Progenitor cell of endocrine pancreas (in vitro differentiated cells): ENCODE results near the gene RNF146. TPM values are rescaled to one million over a fixed set of nuclear protein-coding genes. Genes with fewer than 3 reads are reported as not detected.
A peak's percentile ranks its signal among the peaks of the same experiment; 100 is the strongest.
"Not testable (repeated sequence)": the region's sequence is repeated elsewhere in the genome, so short reads cannot be mapped to it uniquely, and the experiment has no call there.

Source experiments
- DNase-seq: peaks from one replicate; pipeline ENCODE4 v3.0.0; 2021; ENCODE audit warnings: low spot score; ENCODE audit not compliant: unreplicated experiment
- H3K27ac Mint-ChIP-seq: 2 replicates; pipeline ENCODE4 v1.8.0; 2021; ENCODE audit warnings: mild to moderate bottlenecking, moderate library complexity, mixed read lengths
- H3K27me3 Mint-ChIP-seq: 2 replicates; pipeline ENCODE4 v1.8.0; 2021; ENCODE audit warnings: mixed read lengths
- H3K36me3 Mint-ChIP-seq: 2 replicates; pipeline ENCODE4 v1.8.0; 2022; ENCODE audit warnings: mixed read lengths; ENCODE audit not compliant: insufficient read depth
- H3K4me1 Mint-ChIP-seq: 2 replicates; pipeline ENCODE4 v1.8.0; 2021; ENCODE audit warnings: low read depth, mixed read lengths
- H3K4me3 Mint-ChIP-seq: 2 replicates; pipeline ENCODE4 v1.8.0; 2021; ENCODE audit warnings: low read depth, mild to moderate bottlenecking, moderate library complexity, mixed read lengths
- H3K9me3 Mint-ChIP-seq: 2 replicates; pipeline ENCODE4 v1.8.0; 2021; ENCODE audit warnings: low read depth, mixed read lengths
- CTCF ChIP-seq: fragments of 200-600 bp; sonication (generic); IDR thresholded peaks from one replicate; pipeline ENCODE4 v1.5.0; 2021; ENCODE audit warnings: antibody characterized with exemption, mild to moderate bottlenecking; ENCODE audit not compliant: unreplicated experiment
- total RNA-seq: library from RNA; stranded (reverse); gene quantifications from 2 replicates; pipeline ENCODE4 v1.2.1, GENCODE V29; 2021

Gene RNF146
- total RNA-seq, 1 donor from 2014 or later, result 61.2 TPM

- Mint-ChIP-seq H3K36me3 (peaks cover 47% of the 10 kb centered on the region), H3K27ac (no peak overlapping the region), H3K4me3 (no peak overlapping the region), H3K4me1 (no peaks in the 10 kb centered on the region), H3K27me3 (no peaks in the 10 kb centered on the region), H3K9me3 (peaks cover 32% of the 10 kb centered on the region)
- no peak for TF ChIP-seq CTCF
- DNase-seq, result no peak
These were observed 39.1 kb downstream of the RNF146 start for GRCh38 chr6:127305741-127306140.

GRCh38 chr6:127317388-127318128 lies 50.9 kb downstream of the RNF146 start:
- H3K4me1 Mint-ChIP-seq, result peaks cover 6% of the 10 kb centered on the region
- no peak overlapping the region for H3K4me3 Mint-ChIP-seq
- no peaks in the 10 kb centered on the region for H3K27me3 Mint-ChIP-seq
- H3K27ac Mint-ChIP-seq, result no peak overlapping the region
- H3K36me3 Mint-ChIP-seq, result peaks cover 18% of the 10 kb centered on the region
- DNase-seq, result no peak
- H3K9me3 Mint-ChIP-seq, result no peaks in the 10 kb centered on the region
- TF ChIP-seq CTCF, result no peak

GRCh38 chr6:127319686-127320085 lies 53.0 kb downstream of the RNF146 start:
- H3K36me3 Mint-ChIP-seq, result peaks cover 18% of the 10 kb centered on the region
- no peak for TF ChIP-seq CTCF
- DNase-seq, result no peak
- H3K4me3 Mint-ChIP-seq, result no peak overlapping the region
- peak overlapping the region; percentile 15 for H3K27ac Mint-ChIP-seq
- peaks cover 6% of the 10 kb centered on the region for H3K4me1 Mint-ChIP-seq
- H3K27me3 Mint-ChIP-seq, result no peaks in the 10 kb centered on the region
- H3K9me3 Mint-ChIP-seq, result no peaks in the 10 kb centered on the region

DNA sequence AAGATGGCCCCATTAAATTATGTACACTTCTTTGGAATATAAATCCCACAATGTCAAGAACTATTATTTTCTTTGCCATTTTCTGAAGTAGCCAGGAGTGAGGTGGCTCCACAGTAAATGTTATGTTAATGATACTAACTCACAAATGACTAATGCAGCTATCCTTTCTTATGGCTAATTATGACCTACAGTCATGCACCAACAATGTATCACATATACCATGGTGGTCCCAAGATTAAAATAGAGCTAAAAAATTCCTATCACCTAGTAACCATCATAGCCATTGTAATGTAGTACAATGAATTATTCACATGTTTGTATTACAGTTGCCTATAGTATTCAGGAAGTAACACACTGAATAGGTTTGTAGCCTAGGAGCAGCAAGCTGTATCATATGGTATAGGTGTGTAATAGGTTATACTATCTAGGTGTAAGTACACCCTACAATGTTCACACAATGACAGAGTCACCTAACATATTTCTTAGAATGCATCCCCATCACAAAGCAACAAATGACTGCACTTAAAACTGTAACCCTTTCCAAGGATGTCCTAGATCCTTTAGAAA lies 61.5 kb downstream of the RNF146 start:
- no peak overlapping the region for H3K27ac Mint-ChIP-seq
- H3K4me1 Mint-ChIP-seq, result peaks cover 6% of the 10 kb centered on the region

GRCh38 chr6:127331256-127331655 lies 64.6 kb downstream of the RNF146 start:
- H3K9me3 Mint-ChIP-seq, H3K27me3 Mint-ChIP-seq, H3K36me3 Mint-ChIP-seq, H3K4me3 Mint-ChIP-seq, DNase-seq, H3K4me1 Mint-ChIP-seq: not testable (repeated sequence)
- H3K27ac Mint-ChIP-seq, result peak overlapping the region; percentile 42

More for the DNA sequence above, 61.5 kb downstream of the RNF146 start:
- Mint-ChIP-seq H3K9me3 (no peaks in the 10 kb centered on the region), H3K36me3 (peaks cover 18% of the 10 kb centered on the region), H3K27me3 (no peaks in the 10 kb centered on the region), H3K4me3 (no peak overlapping the region)
- TF ChIP-seq CTCF, result no peak
- no peak for DNase-seq
